Tibial artery (tissue), 4 donors: ENCODE data around the gene GAK.

Experiments used
- DNase-seq, 2 donors: peaks; one replicate each; pipeline ENCODE4 v3.0.0-alpha.2; 2019
- H3K27ac ChIP-seq, 2 donors: fragments of 200-600 bp; sonication (generic) in 1 of 2; 1 replicate in 1 of 2; 2 replicates in 1 of 2; pipeline ENCODE4 v1.5.1; 2018 to 2019; ENCODE audit warnings: mild to moderate bottlenecking in 1 of 2
- H3K27me3 ChIP-seq, 2 donors: fragments of 200-600 bp; sonication (generic) in 1 of 2; one replicate each; pipeline versions ENCODE4 v1.5.1 to v1.6.0; 2016 to 2019
- H3K36me3 ChIP-seq, 3 donors: fragments of 200-600 bp; sonication (generic) in 2 of 3; one replicate each; pipeline ENCODE4 v1.5.1; 2016 to 2019; ENCODE audit warnings: mild to moderate bottlenecking in 2 of 3
- H3K4me1 ChIP-seq, 4 donors: fragments of 200-600 bp; sonication (generic) in 2 of 4; 1 replicate in 3 of 4; 2 replicates in 1 of 4; pipeline ENCODE4 v1.5.1; 2016 to 2019
- H3K4me3 ChIP-seq, 2 donors: fragments of 200-600 bp; sonication (generic) in 1 of 2; 1 replicate in 1 of 2; 2 replicates in 1 of 2; pipeline ENCODE4 v1.5.1; 2018 to 2019; ENCODE audit warnings: mild to moderate bottlenecking in 2 of 2
- H3K9me3 ChIP-seq, 3 donors: fragments of 200-600 bp; sonication (generic) in 1 of 3; one replicate each; pipeline ENCODE4 v1.5.1; 2016 to 2019
- intact Hi-C: fragments of 100-400 bp; cut with DNase I; formaldehyde crosslinking; loops from one replicate; pipeline ENCODE4 v1.15.0; 2023; ENCODE audit warnings: low total_unique reads
- TF ChIP-seq, protein P1 (sequence below), 2 experiments: fragments of 200-600 bp in 1 of 2; fragments of 450-650 bp in 1 of 2; IDR thresholded peaks; one replicate each; pipeline ENCODE4 v1.5.1; 2017 to 2019; ENCODE audit warnings: antibody characterized with exemption in 2 of 2, mild to moderate bottlenecking in 1 of 2, moderate library complexity in 1 of 2

GAK gene

DNA sequence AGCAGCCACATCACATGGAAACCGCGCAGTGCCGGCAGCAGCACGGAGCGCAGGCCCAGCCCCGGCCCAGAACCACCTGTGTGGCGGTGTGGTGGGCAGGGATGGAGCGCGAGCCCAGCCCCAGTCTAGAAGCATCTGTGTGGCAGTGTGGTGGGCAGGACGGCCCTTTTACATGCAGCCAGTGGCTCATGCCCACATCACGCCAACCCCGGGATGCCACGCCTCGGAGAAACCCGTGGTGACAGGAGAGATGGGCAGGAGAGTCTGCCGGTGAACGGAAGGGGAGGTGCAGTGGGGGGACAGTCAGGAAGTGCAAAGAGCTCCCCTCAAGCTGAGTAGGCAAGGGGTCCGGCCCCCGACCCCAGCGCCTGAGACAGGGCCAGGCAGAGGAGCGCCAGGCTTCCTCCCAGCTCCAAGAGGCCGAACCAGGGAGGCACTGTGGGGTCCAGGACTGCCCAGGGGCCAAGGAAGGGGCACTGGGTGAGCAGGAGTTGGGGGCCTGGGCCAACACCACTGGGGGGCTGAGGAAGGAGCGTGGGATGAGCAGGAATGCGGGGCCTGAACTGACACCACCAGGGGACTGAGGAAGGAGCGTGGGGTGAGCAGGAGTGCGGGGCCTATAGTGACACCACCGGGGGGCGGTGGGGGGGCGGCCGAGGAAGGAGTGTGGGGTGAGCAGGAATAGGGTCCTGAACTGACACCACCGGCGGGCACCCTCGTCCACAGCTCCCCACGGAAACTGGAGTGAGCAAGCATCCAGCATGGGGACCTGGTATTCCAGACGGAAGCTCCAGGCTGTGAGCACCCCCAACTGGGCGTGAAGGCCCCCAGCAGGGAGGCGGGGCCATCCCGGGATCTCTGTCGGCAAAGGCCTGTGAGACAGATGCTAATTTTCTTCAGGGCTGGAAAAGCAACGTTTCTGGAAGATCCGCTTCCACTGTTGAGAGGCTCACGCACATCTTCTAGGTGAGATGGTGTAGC is 28.8 kb downstream of the GAK start:
- intact Hi-C loops = no loop called here
- TF ChIP-seq, protein P1, sequence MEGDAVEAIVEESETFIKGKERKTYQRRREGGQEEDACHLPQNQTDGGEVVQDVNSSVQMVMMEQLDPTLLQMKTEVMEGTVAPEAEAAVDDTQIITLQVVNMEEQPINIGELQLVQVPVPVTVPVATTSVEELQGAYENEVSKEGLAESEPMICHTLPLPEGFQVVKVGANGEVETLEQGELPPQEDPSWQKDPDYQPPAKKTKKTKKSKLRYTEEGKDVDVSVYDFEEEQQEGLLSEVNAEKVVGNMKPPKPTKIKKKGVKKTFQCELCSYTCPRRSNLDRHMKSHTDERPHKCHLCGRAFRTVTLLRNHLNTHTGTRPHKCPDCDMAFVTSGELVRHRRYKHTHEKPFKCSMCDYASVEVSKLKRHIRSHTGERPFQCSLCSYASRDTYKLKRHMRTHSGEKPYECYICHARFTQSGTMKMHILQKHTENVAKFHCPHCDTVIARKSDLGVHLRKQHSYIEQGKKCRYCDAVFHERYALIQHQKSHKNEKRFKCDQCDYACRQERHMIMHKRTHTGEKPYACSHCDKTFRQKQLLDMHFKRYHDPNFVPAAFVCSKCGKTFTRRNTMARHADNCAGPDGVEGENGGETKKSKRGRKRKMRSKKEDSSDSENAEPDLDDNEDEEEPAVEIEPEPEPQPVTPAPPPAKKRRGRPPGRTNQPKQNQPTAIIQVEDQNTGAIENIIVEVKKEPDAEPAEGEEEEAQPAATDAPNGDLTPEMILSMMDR (IDR thresholded peaks at IDR 0.05) = no peak
- no peak for DNase-seq
- Histone ChIP-seq H3K27me3 (no peaks in the 10 kb centered on the region), H3K9me3 (no peaks in the 10 kb centered on the region), H3K27ac (no peak overlapping the region), H3K36me3 (peaks cover 0 to 85% (median 37%) of the 10 kb centered on the region in 3 donors), H3K4me3 (no peak overlapping the region), H3K4me1 (no peaks in the 10 kb centered on the region)

DNA sequence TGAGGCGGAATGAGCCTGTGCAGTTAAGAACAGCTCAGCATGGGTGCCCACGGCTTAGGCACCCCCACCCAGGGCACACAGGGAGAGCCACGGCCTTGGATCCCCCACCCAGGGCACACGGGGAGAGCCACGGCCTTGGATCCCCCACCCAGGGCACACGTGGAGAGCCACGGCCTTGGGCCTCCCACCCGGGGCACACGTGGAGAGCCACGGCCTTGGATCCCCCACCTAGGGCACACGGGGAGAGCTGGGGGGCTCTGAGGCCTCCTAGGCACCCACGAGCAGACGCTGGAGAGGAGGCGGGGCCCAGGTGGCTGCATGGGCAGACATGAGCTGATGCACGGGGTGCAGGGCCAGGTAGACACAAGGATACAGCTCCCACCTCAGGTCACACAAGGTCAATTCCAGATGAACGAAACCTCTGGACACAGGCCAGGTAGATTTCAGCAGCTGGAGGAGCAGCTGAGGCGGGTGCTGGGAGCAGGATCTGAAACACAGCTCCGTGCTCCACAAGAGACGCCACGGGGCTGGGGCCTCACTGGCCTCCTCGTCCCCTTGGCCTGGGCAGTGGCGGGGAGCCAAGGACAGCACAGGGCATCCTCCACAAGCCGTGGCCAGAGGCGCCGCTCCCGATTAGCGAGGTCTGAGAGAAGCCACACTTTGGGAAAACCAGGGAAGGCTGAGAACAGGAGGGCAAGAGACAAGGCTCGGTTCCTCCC is 30.8 kb downstream of the GAK start:
- Histone ChIP-seq H3K4me3 (no peak overlapping the region), H3K9me3 (no peaks in the 10 kb centered on the region), H3K27me3 (no peaks in the 10 kb centered on the region), H3K36me3 (peaks cover 3 to 84% (median 46%) of the 10 kb centered on the region in 3 donors), H3K27ac (no peak overlapping the region), H3K4me1 (no peaks in the 10 kb centered on the region)
- no peak for DNase-seq
- TF ChIP-seq, protein P1 (IDR thresholded peaks at IDR 0.05) = no peak
- intact Hi-C loops = no loop called here

DNA sequence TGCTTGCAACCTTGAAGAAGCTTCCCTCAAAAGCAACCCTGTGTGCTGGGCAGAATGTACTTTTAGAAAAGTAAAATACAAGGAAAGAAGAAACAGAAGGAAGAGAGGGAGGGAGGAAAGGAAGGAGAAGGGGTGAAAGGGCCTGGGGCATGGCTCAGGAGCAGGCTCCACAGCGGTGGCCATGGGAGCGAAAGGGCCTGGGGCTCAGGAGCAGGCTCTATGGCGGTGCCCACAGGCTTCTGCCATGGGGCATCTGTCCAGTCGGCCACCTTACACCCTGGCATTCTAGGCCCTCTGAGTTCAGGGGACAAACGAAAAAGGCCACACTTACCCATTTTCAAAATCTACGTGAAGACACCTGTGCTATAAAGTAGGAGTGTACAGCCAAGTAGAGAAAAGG is 31.4 kb downstream of the GAK start:
- H3K36me3 ChIP-seq = peaks cover 7 to 84% (median 50%) of the 10 kb centered on the region in 3 donors

DNA sequence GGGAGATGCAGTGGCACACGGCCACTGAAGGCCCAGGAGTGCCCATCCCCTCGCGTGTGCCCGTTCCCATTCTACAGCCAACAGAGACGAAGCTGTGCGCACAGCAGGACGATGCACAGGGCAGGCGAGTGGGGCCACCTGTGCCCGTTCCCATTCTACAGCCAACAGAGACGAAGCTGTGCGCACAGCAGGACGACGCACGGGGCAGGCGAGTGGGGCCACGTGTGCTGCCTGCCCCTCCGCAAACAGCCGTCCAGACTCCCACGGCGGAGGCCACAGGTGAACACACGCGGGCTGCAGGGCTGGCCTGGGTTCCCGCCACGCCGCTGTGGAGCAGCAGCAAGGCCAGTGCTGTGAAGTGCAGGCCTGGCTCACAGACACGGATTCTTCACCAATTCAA is 32.0 kb downstream of the GAK start:
- no peak for DNase-seq

More for the DNA sequence above, 31.4 kb downstream of the GAK start:
- TF ChIP-seq, protein P1 (IDR thresholded peaks at IDR 0.05) = no peak
- H3K4me1 ChIP-seq = no peaks in the 10 kb centered on the region
- no peaks in the 10 kb centered on the region for H3K9me3 ChIP-seq
- H3K4me3 ChIP-seq = no peak overlapping the region
- H3K27me3 ChIP-seq = no peaks in the 10 kb centered on the region
- intact Hi-C loops = no loop called here
- no peak for DNase-seq
- H3K27ac ChIP-seq = no peak overlapping the region

DNA sequence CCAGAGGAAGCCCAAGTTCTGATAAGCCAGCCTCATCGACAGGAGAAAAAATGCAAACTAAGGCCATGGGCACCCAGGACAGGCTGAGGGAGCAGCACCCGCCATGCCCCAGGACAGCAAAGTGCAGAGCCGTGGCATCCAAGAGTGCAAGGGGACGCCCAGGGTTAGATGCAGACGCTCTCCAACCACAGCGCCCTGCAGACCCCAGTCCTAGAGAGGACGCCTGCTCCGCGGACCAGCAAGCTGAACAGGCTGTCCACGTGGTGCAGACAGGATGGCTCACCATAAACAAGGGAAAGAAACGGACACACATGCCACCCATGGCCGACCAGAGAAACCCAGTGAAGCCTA is 32.6 kb downstream of the GAK start:
- Histone ChIP-seq H3K9me3 (no peaks in the 10 kb centered on the region), H3K4me1 (no peaks in the 10 kb centered on the region), H3K27ac (no peak overlapping the region), H3K4me3 (no peak overlapping the region), H3K27me3 (no peaks in the 10 kb centered on the region), H3K36me3 (peaks cover 13 to 83% (median 54%) of the 10 kb centered on the region in 3 donors)
- no peak for DNase-seq
- TF ChIP-seq, protein P1 (IDR thresholded peaks at IDR 0.05) = no peak
- intact Hi-C loops = no loop called here

More for the DNA sequence above, 32.0 kb downstream of the GAK start:
- Histone ChIP-seq H3K9me3 (no peaks in the 10 kb centered on the region), H3K4me1 (no peaks in the 10 kb centered on the region), H3K36me3 (peaks cover 13 to 86% (median 50%) of the 10 kb centered on the region in 3 donors), H3K27me3 (no peaks in the 10 kb centered on the region), H3K27ac (no peak overlapping the region), H3K4me3 (no peak overlapping the region)
- intact Hi-C loops = no loop called here
- TF ChIP-seq, protein P1 (IDR thresholded peaks at IDR 0.05) = no peak
